ENCODE results near the gene PDCD7. TPM values are rescaled to one million over a fixed set of nuclear protein-coding genes. Genes with fewer than 3 reads are reported as not detected.

The PDCD7 gene
- total RNA-seq, 4 donors from 2014 or later, result 6.5 to 23.1 (median 17.8) TPM

DNA sequence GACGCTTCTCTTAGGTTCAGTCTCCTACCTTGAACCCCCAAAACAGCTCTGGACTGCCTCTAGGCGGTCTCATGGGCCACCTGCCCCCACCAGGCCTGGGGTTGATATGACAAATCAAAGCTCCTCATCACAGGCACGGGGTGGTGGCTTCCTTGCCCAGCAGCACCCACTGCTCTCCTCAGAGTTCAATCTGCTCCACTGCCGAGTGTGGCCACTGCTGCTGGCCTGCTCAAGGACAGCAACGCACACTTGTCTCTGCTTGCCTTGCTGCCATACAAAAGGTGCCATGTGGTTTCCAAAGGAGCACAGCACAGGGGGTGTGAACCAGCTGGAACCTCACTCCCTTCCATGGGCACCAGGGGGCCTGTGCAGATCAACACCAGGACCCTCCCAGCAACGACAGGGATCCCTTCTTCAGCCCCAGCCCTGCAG, 46.9 kb downstream of the PDCD7 start:
- Histone ChIP-seq H3K4me3 (no peak overlapping the region), H3K36me3 (no peaks in the 10 kb centered on the region), H3K27ac (no peak overlapping the region), H3K9me3 (no peaks in the 10 kb centered on the region), H3K27me3 (no peaks in the 10 kb centered on the region), H3K4me1 (peaks cover 0 to 62% (median 8%) of the 10 kb centered on the region in 4 donors)
- DNase-seq, result no peak
- TF ChIP-seq POLR2A (IDR thresholded peaks at IDR 0.05), result no peak
- TF ChIP-seq, protein P1, sequence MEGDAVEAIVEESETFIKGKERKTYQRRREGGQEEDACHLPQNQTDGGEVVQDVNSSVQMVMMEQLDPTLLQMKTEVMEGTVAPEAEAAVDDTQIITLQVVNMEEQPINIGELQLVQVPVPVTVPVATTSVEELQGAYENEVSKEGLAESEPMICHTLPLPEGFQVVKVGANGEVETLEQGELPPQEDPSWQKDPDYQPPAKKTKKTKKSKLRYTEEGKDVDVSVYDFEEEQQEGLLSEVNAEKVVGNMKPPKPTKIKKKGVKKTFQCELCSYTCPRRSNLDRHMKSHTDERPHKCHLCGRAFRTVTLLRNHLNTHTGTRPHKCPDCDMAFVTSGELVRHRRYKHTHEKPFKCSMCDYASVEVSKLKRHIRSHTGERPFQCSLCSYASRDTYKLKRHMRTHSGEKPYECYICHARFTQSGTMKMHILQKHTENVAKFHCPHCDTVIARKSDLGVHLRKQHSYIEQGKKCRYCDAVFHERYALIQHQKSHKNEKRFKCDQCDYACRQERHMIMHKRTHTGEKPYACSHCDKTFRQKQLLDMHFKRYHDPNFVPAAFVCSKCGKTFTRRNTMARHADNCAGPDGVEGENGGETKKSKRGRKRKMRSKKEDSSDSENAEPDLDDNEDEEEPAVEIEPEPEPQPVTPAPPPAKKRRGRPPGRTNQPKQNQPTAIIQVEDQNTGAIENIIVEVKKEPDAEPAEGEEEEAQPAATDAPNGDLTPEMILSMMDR (IDR thresholded peaks at IDR 0.05), result no peak

DNA sequence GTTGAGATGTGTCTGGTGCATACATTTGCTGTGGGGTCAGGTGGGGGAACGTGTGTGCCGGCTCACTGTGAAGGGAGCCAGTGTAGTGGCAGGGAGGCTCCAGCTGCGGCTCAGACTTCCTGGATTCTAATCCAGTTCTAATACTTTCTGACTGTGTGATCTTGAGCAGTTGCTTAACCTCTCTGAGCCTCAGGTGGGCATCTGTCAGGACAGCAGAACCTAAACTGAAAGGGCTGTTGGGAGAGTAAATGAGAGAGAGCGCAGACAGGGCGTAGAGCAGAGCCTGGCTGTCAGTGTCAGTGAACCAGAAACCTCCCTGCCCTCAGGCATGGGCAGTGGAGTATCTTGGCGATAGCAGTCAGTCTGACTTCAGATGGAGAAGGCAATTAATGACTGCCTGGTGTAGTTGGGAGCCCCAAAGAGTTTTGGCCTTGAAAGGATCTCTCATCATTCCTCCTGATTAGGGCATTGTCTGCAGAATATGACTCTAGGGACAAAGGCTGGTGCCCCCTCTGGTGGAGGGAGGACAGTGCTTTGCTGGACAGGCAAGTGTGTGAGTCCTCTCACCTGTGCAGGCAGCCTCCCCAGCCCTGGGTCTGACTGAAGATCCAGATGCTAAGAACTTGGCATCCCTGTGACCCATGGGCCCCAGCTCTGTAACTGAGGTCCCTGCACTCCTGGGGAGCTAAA, 47.5 kb downstream of the PDCD7 start:
- Histone ChIP-seq H3K4me1 (peaks cover 0 to 67% (median 8%) of the 10 kb centered on the region in 4 donors), H3K27ac (no peak overlapping the region), H3K27me3 (no peaks in the 10 kb centered on the region), H3K9me3 (no peaks in the 10 kb centered on the region), H3K36me3 (no peaks in the 10 kb centered on the region), H3K4me3 (no peak overlapping the region)
- TF ChIP-seq, protein P1 (IDR thresholded peaks at IDR 0.05), result peak in 4 of 6 experiments; percentile 27 to 43 (median 35)
- TF ChIP-seq POLR2A (IDR thresholded peaks at IDR 0.05), result no peak
- DNase-seq, result peak in 1 of 3 donors; percentile 63

GRCh38 chr15:65085207-65085753, 48.3 kb downstream of the PDCD7 start:
- Histone ChIP-seq H3K27ac (no peak overlapping the region), H3K4me1 (peaks cover 0 to 67% (median 8%) of the 10 kb centered on the region in 4 donors), H3K27me3 (no peaks in the 10 kb centered on the region), H3K36me3 (no peaks in the 10 kb centered on the region), H3K9me3 (no peaks in the 10 kb centered on the region), H3K4me3 (no peak overlapping the region)
- no peak for DNase-seq
- TF ChIP-seq, protein P1 (IDR thresholded peaks at IDR 0.05), result no peak
- TF ChIP-seq POLR2A (IDR thresholded peaks at IDR 0.05), result no peak

GRCh38 chr15:65084500-65085206, 49.0 kb downstream of the PDCD7 start:
- Histone ChIP-seq H3K4me3 (no peak overlapping the region), H3K27me3 (no peaks in the 10 kb centered on the region), H3K36me3 (no peaks in the 10 kb centered on the region), H3K9me3 (no peaks in the 10 kb centered on the region), H3K4me1 (peaks cover 0 to 62% (median 8%) of the 10 kb centered on the region in 4 donors), H3K27ac (no peak overlapping the region)
- no peak for DNase-seq
- no peak for TF ChIP-seq POLR2A (IDR thresholded peaks at IDR 0.05)
- TF ChIP-seq, protein P1 (IDR thresholded peaks at IDR 0.05), result no peak

DNA sequence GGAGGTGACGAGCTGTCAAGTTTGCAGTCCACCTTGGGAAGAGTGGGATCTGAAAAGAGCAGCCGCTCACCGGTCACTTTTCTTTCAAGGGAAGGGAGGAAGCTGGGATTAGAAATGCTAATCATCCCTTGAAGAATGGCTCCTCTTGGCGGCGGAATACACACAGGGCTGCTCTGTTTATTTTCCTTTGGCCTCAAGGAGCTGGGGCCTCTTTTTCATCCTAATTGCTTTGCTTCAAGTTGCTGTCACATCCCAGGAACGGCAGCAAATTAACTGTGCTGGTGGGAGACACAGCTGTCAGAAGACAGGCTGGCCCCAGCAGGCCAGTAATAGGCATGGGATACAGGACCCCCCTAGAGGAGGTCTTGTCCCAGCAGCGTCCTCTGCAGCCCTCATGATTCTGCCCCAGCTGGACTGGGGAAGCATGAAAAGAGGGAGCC, 50.3 kb downstream of the PDCD7 start:
- no peak for TF ChIP-seq POLR2A (IDR thresholded peaks at IDR 0.05)
- TF ChIP-seq, protein P1 (IDR thresholded peaks at IDR 0.05), result peak in 3 of 6 experiments; percentile 14 to 30 (median 17)
- Histone ChIP-seq H3K36me3 (no peaks in the 10 kb centered on the region), H3K4me3 (no peak overlapping the region), H3K27ac (no peak overlapping the region), H3K4me1 (peaks cover 0 to 48% (median 7%) of the 10 kb centered on the region in 4 donors), H3K27me3 (no peaks in the 10 kb centered on the region), H3K9me3 (no peaks in the 10 kb centered on the region)
- no peak for DNase-seq

Data from Peyer's patch (tissue), 4 donors.